ENCODE data around the gene USP44. TPM values are rescaled to one million over a fixed set of nuclear protein-coding genes. Genes with fewer than 3 reads are reported as not detected.
"Not testable (repeated sequence)": the region's sequence is repeated elsewhere in the genome, so short reads cannot be mapped to it uniquely, and the experiment has no call there.

USP44 gene
- total RNA-seq, 2 donors from 2014 or later = 0.22 to 0.80 TPM

- no peaks in the 10 kb centered on the region for H3K36me3 ChIP-seq
- no peak overlapping the region for H3K27ac ChIP-seq
- intact Hi-C loops (cut with DNase I) = no loop called here
- H3K9me3 ChIP-seq = no peaks in the 10 kb centered on the region
- H3K4me3 ChIP-seq = no peak overlapping the region
- H3K4me1 ChIP-seq = no peaks in the 10 kb centered on the region
- no peak for DNase-seq
- H3K9ac ChIP-seq (ENCODE audit: low read depth in 2 of 2, low read length in 2 of 2) = no peak overlapping the region
- TF ChIP-seq, protein P1, sequence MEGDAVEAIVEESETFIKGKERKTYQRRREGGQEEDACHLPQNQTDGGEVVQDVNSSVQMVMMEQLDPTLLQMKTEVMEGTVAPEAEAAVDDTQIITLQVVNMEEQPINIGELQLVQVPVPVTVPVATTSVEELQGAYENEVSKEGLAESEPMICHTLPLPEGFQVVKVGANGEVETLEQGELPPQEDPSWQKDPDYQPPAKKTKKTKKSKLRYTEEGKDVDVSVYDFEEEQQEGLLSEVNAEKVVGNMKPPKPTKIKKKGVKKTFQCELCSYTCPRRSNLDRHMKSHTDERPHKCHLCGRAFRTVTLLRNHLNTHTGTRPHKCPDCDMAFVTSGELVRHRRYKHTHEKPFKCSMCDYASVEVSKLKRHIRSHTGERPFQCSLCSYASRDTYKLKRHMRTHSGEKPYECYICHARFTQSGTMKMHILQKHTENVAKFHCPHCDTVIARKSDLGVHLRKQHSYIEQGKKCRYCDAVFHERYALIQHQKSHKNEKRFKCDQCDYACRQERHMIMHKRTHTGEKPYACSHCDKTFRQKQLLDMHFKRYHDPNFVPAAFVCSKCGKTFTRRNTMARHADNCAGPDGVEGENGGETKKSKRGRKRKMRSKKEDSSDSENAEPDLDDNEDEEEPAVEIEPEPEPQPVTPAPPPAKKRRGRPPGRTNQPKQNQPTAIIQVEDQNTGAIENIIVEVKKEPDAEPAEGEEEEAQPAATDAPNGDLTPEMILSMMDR (IDR thresholded peaks at IDR 0.05) = no peak
- no peaks in the 10 kb centered on the region for H3K27me3 ChIP-seq
These were observed 66.8 kb downstream of the USP44 start for GRCh38 chr12:95484524-95484923.

- H3K27me3 ChIP-seq; H3K4me1 ChIP-seq; H3K9ac ChIP-seq (ENCODE audit: low read depth in 2 of 2, low read length in 2 of 2); intact Hi-C loops (cut with DNase I); H3K27ac ChIP-seq; H3K9me3 ChIP-seq; H3K4me3 ChIP-seq; H3K36me3 ChIP-seq; DNase-seq: not testable (repeated sequence)
These were observed 68.7 kb downstream of the USP44 start for GRCh38 chr12:95482564-95482963.

- TF ChIP-seq, protein P1 (IDR thresholded peaks at IDR 0.05) = no peak
- H3K9ac ChIP-seq (ENCODE audit: low read depth in 2 of 2, low read length in 2 of 2) = no peak overlapping the region
- no peaks in the 10 kb centered on the region for H3K27me3 ChIP-seq
- no peaks in the 10 kb centered on the region for H3K4me1 ChIP-seq
- H3K27ac ChIP-seq = no peak overlapping the region
- no peaks in the 10 kb centered on the region for H3K36me3 ChIP-seq
- no peak for DNase-seq
- intact Hi-C loops (cut with DNase I) = no loop called here
- H3K9me3 ChIP-seq = no peaks in the 10 kb centered on the region
- no peak overlapping the region for H3K4me3 ChIP-seq
These were observed 69.4 kb downstream of the USP44 start for GRCh38 chr12:95481888-95482287.

DNA sequence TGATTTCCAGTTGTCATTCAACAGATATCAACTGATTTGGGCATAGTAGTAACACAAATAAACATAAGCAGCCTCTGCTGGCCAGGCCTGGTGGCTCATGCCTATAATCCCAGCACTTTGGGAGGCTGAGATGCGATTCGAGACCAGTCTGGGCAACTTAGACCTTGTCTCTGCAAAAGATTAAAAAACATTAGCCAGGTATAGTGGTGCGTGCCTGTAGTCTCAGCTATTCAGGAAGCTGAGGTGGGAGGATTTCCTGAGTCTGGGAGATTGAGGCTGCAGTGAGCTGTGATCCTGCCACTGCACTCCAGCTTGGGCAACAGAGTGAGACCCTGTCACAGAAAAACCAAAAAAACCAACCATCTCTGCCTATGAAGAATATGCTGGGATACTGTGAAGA is 70.2 kb downstream of the USP44 start:
- no peaks in the 10 kb centered on the region for H3K9me3 ChIP-seq
- H3K9ac ChIP-seq (ENCODE audit: low read depth in 2 of 2, low read length in 2 of 2) = no peak overlapping the region
- no peaks in the 10 kb centered on the region for H3K27me3 ChIP-seq
- H3K36me3 ChIP-seq = no peaks in the 10 kb centered on the region
- TF ChIP-seq, protein P1 (IDR thresholded peaks at IDR 0.05) = no peak
- H3K4me3 ChIP-seq = no peak overlapping the region
- no peak for DNase-seq
- no peak overlapping the region for H3K27ac ChIP-seq
- intact Hi-C loops (cut with DNase I) = no loop called here
- no peaks in the 10 kb centered on the region for H3K4me1 ChIP-seq

- intact Hi-C loops (cut with DNase I) = no loop called here
- H3K4me1 ChIP-seq = no peaks in the 10 kb centered on the region
- TF ChIP-seq, protein P1 (IDR thresholded peaks at IDR 0.05) = no peak
These were observed 71.0 kb downstream of the USP44 start for GRCh38 chr12:95480230-95480629.

DNA sequence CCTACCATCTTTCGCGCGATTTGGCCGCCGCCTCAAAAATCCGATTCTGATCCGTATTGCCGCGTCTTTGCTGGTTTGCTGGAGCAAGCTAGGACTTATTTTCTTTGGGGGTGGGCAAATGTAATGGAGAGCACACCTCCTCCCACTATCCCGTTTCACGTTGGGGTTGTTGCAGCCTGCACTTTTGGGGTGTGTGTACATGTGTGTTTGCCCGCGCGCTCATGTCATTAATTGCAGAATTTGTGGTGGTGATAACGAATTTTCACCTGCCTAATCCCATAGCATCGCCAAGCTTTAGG is 76.7 kb downstream of the USP44 start:
- no peaks in the 10 kb centered on the region for H3K9me3 ChIP-seq
- DNase-seq = peak; percentile 34
- intact Hi-C loops (cut with DNase I) = loop anchor here (10.0 kb wide), 1 partner anchor 250 kb away; no protein-coding TSS in a partner anchor
- TF ChIP-seq, protein P1 (IDR thresholded peaks at IDR 0.05) = no peak
- no peaks in the 10 kb centered on the region for H3K4me1 ChIP-seq
- peak overlapping the region; percentile 85 for H3K4me3 ChIP-seq
- H3K36me3 ChIP-seq = no peaks in the 10 kb centered on the region
- peak overlapping the region; percentile 94 for H3K27ac ChIP-seq
- no peaks in the 10 kb centered on the region for H3K27me3 ChIP-seq
- peak overlapping the region; percentile 83 to 94 for H3K9ac ChIP-seq (ENCODE audit: low read depth in 2 of 2, low read length in 2 of 2)

More at GRCh38 chr12:95480230-95480629, 71.0 kb downstream of the USP44 start:
- DNase-seq = no peak
- Histone ChIP-seq H3K9me3 (no peaks in the 10 kb centered on the region), H3K36me3 (no peaks in the 10 kb centered on the region), H3K9ac (ENCODE audit: low read depth in 2 of 2, low read length in 2 of 2) (no peak overlapping the region), H3K4me3 (no peak overlapping the region), H3K27me3 (no peaks in the 10 kb centered on the region), H3K27ac (no peak overlapping the region)
